GM19035 (cell line): Measurements from ENCODE around the gene DCTN2.
"Not testable (repeated sequence)": the region's sequence is repeated elsewhere in the genome, so short reads cannot be mapped to it uniquely, and the experiment has no call there.

ENCODE experiments used
- ATAC-seq: cut with Tn5 transposase; IDR thresholded peaks from one replicate; pipeline ENCODE4 v1.9.1; 2021; ENCODE audit not compliant: unreplicated experiment

Gene DCTN2

GRCh38 chr12:57517187-57517586 lies 29.8 kb downstream of the DCTN2 start:
- no peak for ATAC-seq

GRCh38 chr12:57516617-57517153 lies 30.3 kb downstream of the DCTN2 start:
- ATAC-seq: no peak

- no peak for ATAC-seq
These were observed 31.0 kb downstream of the DCTN2 start for GRCh38 chr12:57515934-57516541.

- ATAC-seq: no peak
These were observed 31.5 kb downstream of the DCTN2 start for GRCh38 chr12:57515408-57515933.

GRCh38 chr12:57514720-57515407 lies 32.1 kb downstream of the DCTN2 start:
- no peak for ATAC-seq

GRCh38 chr12:57514246-57514645 lies 32.7 kb downstream of the DCTN2 start:
- ATAC-seq: not testable (repeated sequence)

DNA sequence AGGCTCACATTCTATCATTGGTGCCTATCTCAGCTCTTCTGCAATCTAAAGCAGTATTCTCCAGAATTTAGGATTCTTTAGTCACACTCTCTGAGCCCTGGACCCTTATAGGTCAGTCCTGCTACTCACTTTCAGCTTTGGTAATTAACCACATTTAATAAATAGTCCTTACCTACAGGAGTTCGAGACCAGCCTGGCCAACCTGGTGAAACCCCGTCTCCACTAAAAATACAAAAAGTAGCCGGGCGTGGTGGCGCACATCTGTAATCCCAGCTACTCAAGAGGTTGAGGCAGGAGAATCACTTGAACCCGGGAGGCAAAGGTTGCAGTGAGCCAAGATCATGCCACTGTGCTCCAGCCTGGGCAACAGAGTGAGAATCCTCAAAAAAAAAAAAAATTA lies 33.3 kb downstream of the DCTN2 start:
- ATAC-seq: not testable (repeated sequence)

- ATAC-seq: no peak
These were observed 33.7 kb downstream of the DCTN2 start for GRCh38 chr12:57513266-57513665.

- no peak for ATAC-seq
These were observed 34.3 kb downstream of the DCTN2 start for GRCh38 chr12:57512665-57513064.

GRCh38 chr12:57511588-57512325 lies 35.2 kb downstream of the DCTN2 start:
- ATAC-seq: no peak

GRCh38 chr12:57511161-57511560 lies 35.8 kb downstream of the DCTN2 start:
- ATAC-seq: no peak

GRCh38 chr12:57507796-57508195 lies 39.2 kb downstream of the DCTN2 start:
- ATAC-seq: not testable (repeated sequence)

GRCh38 chr12:57506541-57506940 lies 40.5 kb downstream of the DCTN2 start:
- not testable (repeated sequence) for ATAC-seq

GRCh38 chr12:57502311-57502969 lies 44.6 kb downstream of the DCTN2 start:
- not testable (repeated sequence) for ATAC-seq

DNA sequence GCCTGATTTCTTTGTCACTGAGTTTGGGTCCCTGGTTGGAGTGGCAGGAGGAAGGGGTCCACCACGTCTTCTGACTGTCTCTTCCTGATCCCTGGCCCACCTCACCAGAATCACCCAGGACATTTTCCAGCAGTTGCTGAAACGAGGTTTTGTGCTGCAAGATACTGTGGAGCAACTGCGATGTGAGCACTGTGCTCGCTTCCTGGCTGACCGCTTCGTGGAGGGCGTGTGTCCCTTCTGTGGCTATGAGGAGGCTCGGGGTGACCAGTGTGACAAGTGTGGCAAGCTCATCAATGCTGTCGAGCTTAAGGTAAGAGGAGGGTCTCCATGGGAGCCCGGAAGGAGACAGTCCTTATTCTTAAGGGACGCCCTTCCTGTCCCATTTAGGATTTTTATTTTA lies 46.8 kb downstream of the DCTN2 start:
- ATAC-seq: no peak

DNA sequence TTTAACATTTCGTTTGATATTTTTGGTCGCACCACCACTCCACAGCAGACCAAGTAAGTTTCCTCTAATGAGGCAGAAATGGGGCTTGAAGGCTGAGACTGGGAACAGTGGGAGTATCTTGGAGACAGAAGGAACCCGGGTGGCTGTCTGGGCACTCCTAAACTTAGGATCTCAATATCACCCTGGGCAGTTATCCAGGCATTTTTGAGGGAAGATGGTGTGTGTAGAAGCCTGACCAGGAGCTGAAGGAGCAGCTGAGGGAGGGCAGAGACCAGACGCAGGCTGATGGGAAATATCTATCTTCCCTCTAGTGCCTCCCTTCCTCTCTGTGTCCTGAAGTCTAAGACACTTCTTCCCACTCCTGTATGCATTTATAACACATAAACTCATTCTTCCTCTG lies 48.4 kb downstream of the DCTN2 start:
- ATAC-seq: no peak

GRCh38 chr12:57498132-57498502 lies 48.9 kb downstream of the DCTN2 start:
- ATAC-seq: no peak

- no peak for ATAC-seq
These were observed 49.5 kb downstream of the DCTN2 start for GRCh38 chr12:57497223-57498131.

DNA sequence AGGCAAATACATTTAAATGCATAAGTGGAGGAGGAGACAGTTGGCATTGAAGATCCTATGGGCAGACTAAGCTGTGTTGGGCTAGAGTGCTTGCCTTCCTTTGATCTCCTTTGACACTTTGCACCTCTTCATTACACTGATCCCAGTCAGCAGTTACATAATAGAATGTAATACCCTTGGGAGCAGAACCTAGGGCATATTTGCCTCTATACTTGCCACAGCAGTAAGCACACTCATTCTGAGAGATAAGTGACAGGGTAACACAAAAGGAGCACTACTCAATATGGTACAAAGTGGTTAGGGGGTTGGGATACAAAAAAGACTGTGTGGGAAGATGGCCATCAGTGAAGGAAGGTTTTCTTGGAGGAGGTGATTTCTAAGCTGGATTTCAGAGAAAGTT lies 50.2 kb downstream of the DCTN2 start:
- no peak for ATAC-seq

DNA sequence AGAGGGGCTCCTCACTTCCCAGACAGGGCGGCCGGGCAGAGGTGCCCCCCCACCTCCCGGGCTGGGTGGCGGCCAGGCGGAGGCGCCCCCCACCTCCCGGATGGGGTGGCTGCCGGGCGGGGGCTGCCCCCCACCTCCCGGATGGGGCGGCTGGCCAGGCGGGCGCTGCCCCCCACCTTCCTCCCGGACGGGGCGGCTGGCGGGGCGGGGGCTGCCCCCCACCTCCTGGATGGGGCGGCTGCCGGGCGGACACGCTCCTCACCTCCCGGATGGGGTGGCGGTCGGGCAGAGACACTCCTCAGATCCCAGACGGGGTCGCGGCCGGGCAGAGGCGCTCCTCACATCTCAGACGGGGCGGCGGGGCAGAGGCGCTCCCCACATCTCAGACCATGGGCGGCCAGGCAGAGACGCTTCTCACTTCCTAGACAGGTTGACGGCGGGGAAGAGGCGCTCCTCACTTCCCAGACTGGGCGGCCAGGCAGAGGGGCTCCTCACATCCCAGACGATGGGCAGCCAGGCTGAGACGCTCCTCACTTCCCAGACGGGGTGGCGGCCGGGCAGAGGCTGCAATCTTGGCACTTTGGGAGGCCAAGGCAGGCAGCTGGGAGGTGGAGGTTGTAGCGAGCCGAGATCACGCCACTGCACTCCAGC lies 51.8 kb downstream of the DCTN2 start:
- ATAC-seq: not testable (repeated sequence)
